ENCODE results near the gene TEX44. TPM values are rescaled to one million over a fixed set of nuclear protein-coding genes. Genes with fewer than 3 reads are reported as not detected.
"Not testable (repeated sequence)": the region's sequence is repeated elsewhere in the genome, so short reads cannot be mapped to it uniquely, and the experiment has no call there.

TEX44 gene
- polyA plus RNA-seq, result not detected

GRCh38 chr2:231592636-231593145, at the start of gene TEX44:
TEX44 (plus strand) TSS chr2:231592864; CDS start chr2:231592952, 88 bp downstream.
- peaks cover 2% of the 10 kb centered on the region for H3K36me3 Mint-ChIP-seq
- H3K27me3 Mint-ChIP-seq, result peaks cover 3% of the 10 kb centered on the region
- no peaks in the 10 kb centered on the region for H3K9me3 Mint-ChIP-seq
- no peak within 1 kb of the TSS for H3K4me3 Mint-ChIP-seq
- H3K4me1 Mint-ChIP-seq, result peaks cover 0 to 4% (median 3%) of the 10 kb centered on the region in 3 donors
- no peak within 1 kb of the TSS for H3K27ac Mint-ChIP-seq

GRCh38 chr2:231545105-231545902, 47.4 kb upstream of the TEX44 start:
- Mint-ChIP-seq H3K4me3 (peak overlapping the region; percentile 23 to 93 (median 78)), H3K27me3 (peaks cover 14% of the 10 kb centered on the region), H3K27ac (peak overlapping the region in 2 of 3 donors; percentile 61 to 89), H3K4me1 (peaks cover 19 to 24% (median 20%) of the 10 kb centered on the region in 3 donors), H3K36me3 (no peaks in the 10 kb centered on the region), H3K9me3 (peaks cover 3 to 11% (median 8%) of the 10 kb centered on the region in 3 donors)

- peaks cover 19 to 24% (median 20%) of the 10 kb centered on the region in 3 donors for H3K4me1 Mint-ChIP-seq
- peak overlapping the region; percentile 3 to 61 (median 26) for H3K27ac Mint-ChIP-seq
- no peaks in the 10 kb centered on the region for H3K36me3 Mint-ChIP-seq
- H3K4me3 Mint-ChIP-seq, result peak overlapping the region; percentile 23 to 93 (median 78)
- peaks cover 13% of the 10 kb centered on the region for H3K27me3 Mint-ChIP-seq
- peaks cover 3 to 11% (median 8%) of the 10 kb centered on the region in 3 donors for H3K9me3 Mint-ChIP-seq
These were observed 46.5 kb upstream of the TEX44 start for GRCh38 chr2:231546014-231546715.

GRCh38 chr2:231547315-231548110, 45.2 kb upstream of the TEX44 start:
- H3K27ac Mint-ChIP-seq, result no peak overlapping the region
- peaks cover 1% of the 10 kb centered on the region for H3K36me3 Mint-ChIP-seq

GRCh38 chr2:231548752-231549151, 43.9 kb upstream of the TEX44 start:
- Mint-ChIP-seq H3K4me3 (peak overlapping the region in 1 of 4 donors; percentile 29), H3K27me3 (peaks cover 13% of the 10 kb centered on the region), H3K9me3 (peaks cover 3 to 11% (median 6%) of the 10 kb centered on the region in 3 donors), H3K27ac (no peak overlapping the region), H3K4me1 (peaks cover 20 to 24% (median 21%) of the 10 kb centered on the region in 3 donors), H3K36me3 (peaks cover 5% of the 10 kb centered on the region)

More at GRCh38 chr2:231547315-231548110, 45.2 kb upstream of the TEX44 start:
- H3K27me3 Mint-ChIP-seq, result peaks cover 11% of the 10 kb centered on the region
- H3K4me3 Mint-ChIP-seq, result peak overlapping the region in 1 of 4 donors; percentile 54
- peaks cover 19 to 24% (median 20%) of the 10 kb centered on the region in 3 donors for H3K4me1 Mint-ChIP-seq
- H3K9me3 Mint-ChIP-seq, result peaks cover 1 to 8% (median 5%) of the 10 kb centered on the region in 3 donors

- Mint-ChIP-seq H3K27me3 (peaks cover 13% of the 10 kb centered on the region), H3K9me3 (peaks cover 3 to 13% (median 6%) of the 10 kb centered on the region in 3 donors), H3K27ac (no peak overlapping the region), H3K4me3 (peak overlapping the region in 1 of 4 donors; percentile 51), H3K4me1 (peaks cover 22 to 27% (median 26%) of the 10 kb centered on the region in 3 donors), H3K36me3 (peaks cover 5% of the 10 kb centered on the region)
These were observed 43.0 kb upstream of the TEX44 start for GRCh38 chr2:231549446-231550239.

- peak overlapping the region in 1 of 3 donors; percentile 18 for H3K27ac Mint-ChIP-seq
- H3K9me3 Mint-ChIP-seq, result peaks cover 3 to 13% (median 6%) of the 10 kb centered on the region in 3 donors
- peaks cover 11% of the 10 kb centered on the region for H3K27me3 Mint-ChIP-seq
- no peak overlapping the region for H3K4me3 Mint-ChIP-seq
- H3K4me1 Mint-ChIP-seq, result peaks cover 13 to 16% (median 13%) of the 10 kb centered on the region in 3 donors
- H3K36me3 Mint-ChIP-seq, result peaks cover 5% of the 10 kb centered on the region
These were observed 39.9 kb upstream of the TEX44 start for GRCh38 chr2:231552752-231553151.

- Mint-ChIP-seq H3K27me3 (peaks cover 3% of the 10 kb centered on the region), H3K27ac (peak overlapping the region in 1 of 3 donors; percentile 27), H3K4me1 (peaks cover 5 to 9% (median 8%) of the 10 kb centered on the region in 3 donors), H3K36me3 (peaks cover 5% of the 10 kb centered on the region), H3K9me3 (peaks cover 3 to 13% (median 6%) of the 10 kb centered on the region in 3 donors), H3K4me3 (peak overlapping the region in 2 of 4 donors; percentile 58 to 91)
These were observed 38.3 kb upstream of the TEX44 start for GRCh38 chr2:231554327-231554726.

- H3K27ac Mint-ChIP-seq, result peak overlapping the region in 1 of 3 donors; percentile 27
These were observed 37.7 kb upstream of the TEX44 start for GRCh38 chr2:231554748-231555545.

GRCh38 chr2:231556496-231556895, 36.2 kb upstream of the TEX44 start:
- H3K4me1 Mint-ChIP-seq, H3K27me3 Mint-ChIP-seq, H3K36me3 Mint-ChIP-seq: not testable (repeated sequence)
- peak overlapping the region in 1 of 3 donors; percentile 89 for H3K27ac Mint-ChIP-seq
- peaks cover 3 to 13% (median 6%) of the 10 kb centered on the region in 3 donors for H3K9me3 Mint-ChIP-seq
- H3K4me3 Mint-ChIP-seq, result peak overlapping the region in 1 of 4 donors; percentile 27

More at GRCh38 chr2:231554748-231555545, 37.7 kb upstream of the TEX44 start:
- Mint-ChIP-seq H3K4me1 (peaks cover 5 to 9% (median 8%) of the 10 kb centered on the region in 3 donors), H3K27me3 (peaks cover 2% of the 10 kb centered on the region), H3K36me3 (peaks cover 5% of the 10 kb centered on the region), H3K9me3 (peaks cover 3 to 13% (median 6%) of the 10 kb centered on the region in 3 donors), H3K4me3 (peak overlapping the region in 2 of 4 donors; percentile 58 to 91)

- peaks cover 4% of the 10 kb centered on the region for H3K36me3 Mint-ChIP-seq
- H3K4me3 Mint-ChIP-seq, result peak overlapping the region in 1 of 4 donors; percentile 27
- H3K27me3 Mint-ChIP-seq, result peaks cover 2% of the 10 kb centered on the region
- peaks cover 3 to 13% (median 6%) of the 10 kb centered on the region in 3 donors for H3K9me3 Mint-ChIP-seq
- no peak overlapping the region for H3K27ac Mint-ChIP-seq
- peaks cover 5 to 9% (median 8%) of the 10 kb centered on the region in 3 donors for H3K4me1 Mint-ChIP-seq
These were observed 35.7 kb upstream of the TEX44 start for GRCh38 chr2:231556981-231557380.

- H3K9me3 Mint-ChIP-seq, result peaks cover 3 to 12% (median 5%) of the 10 kb centered on the region in 3 donors
- peaks cover 1% of the 10 kb centered on the region for H3K27me3 Mint-ChIP-seq
- no peak overlapping the region for H3K27ac Mint-ChIP-seq
- peaks cover 5 to 9% (median 8%) of the 10 kb centered on the region in 3 donors for H3K4me1 Mint-ChIP-seq
- peaks cover 4% of the 10 kb centered on the region for H3K36me3 Mint-ChIP-seq
- H3K4me3 Mint-ChIP-seq, result no peak overlapping the region
These were observed 35.0 kb upstream of the TEX44 start for GRCh38 chr2:231557571-231558217.

Data from IgD-negative memory B cell (primary cell).